ENCODE results near the gene KLK5.

DNA sequence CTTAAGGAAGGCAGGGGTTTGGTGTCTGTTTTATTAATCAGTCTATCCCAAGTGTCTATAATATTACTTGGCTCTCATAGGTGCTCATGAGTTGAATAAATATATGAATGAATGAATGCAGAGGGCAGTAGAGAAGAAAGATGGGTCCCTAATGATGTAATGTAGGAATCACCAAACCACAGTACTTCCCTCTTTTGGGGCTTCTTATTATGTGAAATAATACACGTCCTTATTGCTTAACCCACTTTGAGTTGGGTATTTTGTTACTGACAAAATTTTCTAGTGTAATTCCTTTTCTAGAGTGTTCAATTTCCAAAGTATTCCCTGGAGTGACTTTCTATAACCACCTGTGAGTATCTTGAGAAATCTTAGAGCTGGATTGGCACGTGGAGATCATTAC lies 13.2 kb downstream of the KLK5 start:
- no peak for TF ChIP-seq EP300 (IDR thresholded peaks at IDR 0.05)
- TF ChIP-seq, protein P1, sequence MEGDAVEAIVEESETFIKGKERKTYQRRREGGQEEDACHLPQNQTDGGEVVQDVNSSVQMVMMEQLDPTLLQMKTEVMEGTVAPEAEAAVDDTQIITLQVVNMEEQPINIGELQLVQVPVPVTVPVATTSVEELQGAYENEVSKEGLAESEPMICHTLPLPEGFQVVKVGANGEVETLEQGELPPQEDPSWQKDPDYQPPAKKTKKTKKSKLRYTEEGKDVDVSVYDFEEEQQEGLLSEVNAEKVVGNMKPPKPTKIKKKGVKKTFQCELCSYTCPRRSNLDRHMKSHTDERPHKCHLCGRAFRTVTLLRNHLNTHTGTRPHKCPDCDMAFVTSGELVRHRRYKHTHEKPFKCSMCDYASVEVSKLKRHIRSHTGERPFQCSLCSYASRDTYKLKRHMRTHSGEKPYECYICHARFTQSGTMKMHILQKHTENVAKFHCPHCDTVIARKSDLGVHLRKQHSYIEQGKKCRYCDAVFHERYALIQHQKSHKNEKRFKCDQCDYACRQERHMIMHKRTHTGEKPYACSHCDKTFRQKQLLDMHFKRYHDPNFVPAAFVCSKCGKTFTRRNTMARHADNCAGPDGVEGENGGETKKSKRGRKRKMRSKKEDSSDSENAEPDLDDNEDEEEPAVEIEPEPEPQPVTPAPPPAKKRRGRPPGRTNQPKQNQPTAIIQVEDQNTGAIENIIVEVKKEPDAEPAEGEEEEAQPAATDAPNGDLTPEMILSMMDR (IDR thresholded peaks at IDR 0.05), result no peak
